SK-N-MC (cell line): ENCODE results near the gene ARHGEF37.
"Not testable (repeated sequence)": the region's sequence is repeated elsewhere in the genome, so short reads cannot be mapped to it uniquely, and the experiment has no call there.

Experiments used
- EZH2 ChIP-seq: fragments of 200-600 bp; sonication (generic); IDR thresholded peaks from one replicate; pipeline ENCODE4 v1.6.1; 2017; ENCODE audit warnings: antibody characterized with exemption
- POLR2AphosphoS5 ChIP-seq: IDR thresholded peaks from 2 replicates; pipeline ENCODE4 v1.6.1; 2012; ENCODE audit warnings: mild to moderate bottlenecking, low read depth, low read length, borderline replicate concordance

GRCh38 chr5:149648464-149649393 lies 67.4 kb downstream of the ARHGEF37 start:
- not testable (repeated sequence) for TF ChIP-seq EZH2, POLR2AphosphoS5
